DND-41 (cell line): ENCODE results near the gene NLRX1.

Source experiments
- ATAC-seq: fragments of 200-7000 bp; cut with Tn5 transposase; 3 replicates; pipeline ENCODE4 v1.9.1; 2021; ENCODE audit warnings: low read depth; ENCODE audit not compliant: insufficient read depth
- DNase-seq: peaks from one replicate; pipeline ENCODE4 v3.0.0-alpha.2; 2020
- H2AFZ ChIP-seq: 2 replicates; pipeline ENCODE4 v1.6.0; 2012; ENCODE audit warnings: low read depth, low read length
- H3K27ac ChIP-seq: 2 replicates; pipeline ENCODE4 v1.5.1; 2012; ENCODE audit warnings: low read length, inconsistent platforms
- H3K27me3 ChIP-seq: fragments of 200-600 bp; sonication (generic); 2 replicates; pipeline ENCODE4 v1.6.0; 2012; ENCODE audit warnings: low read length, mild to moderate bottlenecking, inconsistent platforms; ENCODE audit not compliant: insufficient read depth, poor library complexity
- H3K36me3 ChIP-seq: 2 replicates; pipeline ENCODE4 v1.5.1; 2012; ENCODE audit warnings: low read length, inconsistent platforms; ENCODE audit not compliant: insufficient read depth
- H3K4me1 ChIP-seq: 2 replicates; pipeline ENCODE4 v1.5.1; 2012; ENCODE audit warnings: mild to moderate bottlenecking, low read length; ENCODE audit not compliant: insufficient read depth
- H3K4me2 ChIP-seq: 2 replicates; pipeline ENCODE4 v1.6.0; 2012; ENCODE audit warnings: mild to moderate bottlenecking, moderate library complexity, low read length, inconsistent platforms; ENCODE audit not compliant: insufficient read depth
- H3K4me3 ChIP-seq, 2 experiments: fragments of 200-600 bp in 1 of 2; shearing (Covaris generic) in 1 of 2; 2 replicates each; pipeline ENCODE4 v1.5.1; 2012 to 2016; ENCODE audit warnings: inconsistent platforms in 2 of 2, low read length in 2 of 2, mild to moderate bottlenecking in 2 of 2, low read depth in 1 of 2, moderate library complexity in 1 of 2
- H3K79me2 ChIP-seq: 2 replicates; pipeline ENCODE4 v1.6.0; 2012; ENCODE audit warnings: low read length, inconsistent platforms; ENCODE audit not compliant: insufficient read depth
- H3K9ac ChIP-seq: 2 replicates; pipeline ENCODE4 v1.6.0; 2012; ENCODE audit warnings: low read depth, mild to moderate bottlenecking, inconsistent platforms, low read length, moderate library complexity
- H3K9me3 ChIP-seq: 2 replicates; pipeline ENCODE4 v1.5.1; 2012; ENCODE audit warnings: low read length, moderate library complexity, mild to moderate bottlenecking, inconsistent platforms; ENCODE audit not compliant: insufficient read depth, severe bottlenecking
- H4K20me1 ChIP-seq: 2 replicates; pipeline ENCODE4 v1.6.0; 2012; ENCODE audit warnings: low read length; ENCODE audit not compliant: insufficient read depth
- CTCF ChIP-seq: IDR thresholded peaks from 2 replicates; pipeline ENCODE4 v1.5.1; 2012; ENCODE audit warnings: borderline replicate concordance, low read length, moderate library complexity, mild to moderate bottlenecking; ENCODE audit not compliant: poor library complexity, severe bottlenecking; ENCODE audit errors: extremely low read depth
- EZH2 ChIP-seq: IDR thresholded peaks from 3 replicates; pipeline ENCODE4 v1.6.1; 2012; ENCODE audit warnings: borderline replicate concordance, low read depth, mild to moderate bottlenecking, moderate library complexity, low read length, inconsistent platforms; ENCODE audit not compliant: severe bottlenecking

The NLRX1 gene

GRCh38 chr11:119155733-119156492, 12.6 kb upstream of the NLRX1 start:
- H3K36me3 ChIP-seq: no peaks in the 10 kb centered on the region
- no peak for TF ChIP-seq CTCF
- no peak for TF ChIP-seq EZH2
- no peaks in the 10 kb centered on the region for H3K4me1 ChIP-seq
- no peaks in the 10 kb centered on the region for H3K9me3 ChIP-seq
- no peak overlapping the region for H3K4me2 ChIP-seq
- H2AFZ ChIP-seq: no peak overlapping the region
- 0 out of 3 replicates have a peak, but pooled peaks have one; percentile 24 for ATAC-seq
- H3K79me2 ChIP-seq: no peaks in the 10 kb centered on the region
- no peak for DNase-seq
- H4K20me1 ChIP-seq: 0 out of 2 replicates have a peak, but pooled peaks cover 5% of the 10 kb centered on the region
- H3K27me3 ChIP-seq: peaks cover 26% of the 10 kb centered on the region
- no peak overlapping the region for H3K27ac ChIP-seq
- no peak overlapping the region for H3K9ac ChIP-seq
- no peak overlapping the region for H3K4me3 ChIP-seq

GRCh38 chr11:119156496-119156895, 12.0 kb upstream of the NLRX1 start:
- Histone ChIP-seq H4K20me1 (0 out of 2 replicates have a peak, but pooled peaks cover 5% of the 10 kb centered on the region), H3K9ac (no peak overlapping the region), H3K27ac (no peak overlapping the region), H3K36me3 (no peaks in the 10 kb centered on the region), H3K4me2 (no peak overlapping the region), H3K4me3 (no peak overlapping the region), H3K27me3 (peaks cover 25% of the 10 kb centered on the region), H3K9me3 (no peaks in the 10 kb centered on the region), H3K79me2 (no peaks in the 10 kb centered on the region), H3K4me1 (no peaks in the 10 kb centered on the region), H2AFZ (no peak overlapping the region)
- ATAC-seq (no peak), DNase-seq (no peak)
- TF ChIP-seq CTCF (no peak), EZH2 (no peak)

- no peak overlapping the region for H3K4me2 ChIP-seq
- no peaks in the 10 kb centered on the region for H3K36me3 ChIP-seq
- no peak for DNase-seq
Observed at GRCh38 chr11:119157063-119157462, 11.5 kb upstream of the NLRX1 start.

More at GRCh38 chr11:119157063-119157462, 11.5 kb upstream of the NLRX1 start:
- no peaks in the 10 kb centered on the region for H3K9me3 ChIP-seq
- no peak overlapping the region for H3K27ac ChIP-seq
- H3K4me1 ChIP-seq: no peaks in the 10 kb centered on the region
- 0 out of 2 replicates have a peak, but pooled peaks cover 5% of the 10 kb centered on the region for H4K20me1 ChIP-seq
- no peaks in the 10 kb centered on the region for H3K79me2 ChIP-seq
- no peak overlapping the region for H2AFZ ChIP-seq
- TF ChIP-seq CTCF (no peak), EZH2 (no peak)
- H3K27me3 ChIP-seq: peaks cover 21% of the 10 kb centered on the region
- H3K4me3 ChIP-seq: no peak overlapping the region
- ATAC-seq: no peak
- H3K9ac ChIP-seq: no peak overlapping the region
